Ovary (tissue), 9 donors: ENCODE data around the gene FIG4. TPM values are rescaled to one million over a fixed set of nuclear protein-coding genes. Genes with fewer than 3 reads are reported as not detected.

Experiments
- DNase-seq, 5 donors: peaks; one replicate each; pipeline ENCODE4 v3.0.0-alpha.2; 2019 to 2020
- H3K27ac ChIP-seq, 2 donors: fragments of 200-600 bp; one replicate each; pipeline versions ENCODE4 v1.5.1 to v1.8.0; 2019 to 2022
- H3K27me3 ChIP-seq: fragments of 200-600 bp; one replicate; pipeline ENCODE4 v1.8.0; 2022
- H3K36me3 ChIP-seq: fragments of 200-600 bp; sonication (generic); one replicate; pipeline ENCODE4 v1.5.1; 2019
- H3K4me1 ChIP-seq: one replicate; pipeline ENCODE4 v1.8.1; 2013; ENCODE audit warnings: mild to moderate bottlenecking, moderate library complexity; ENCODE audit not compliant: insufficient read depth
- H3K4me3 ChIP-seq: fragments of 200-600 bp; sonication (generic); one replicate; pipeline ENCODE4 v1.5.1; 2017
- H3K9me3 ChIP-seq, 2 donors: fragments of 200-600 bp in 1 of 2; sonication (generic) in 1 of 2; one replicate each; pipeline versions ENCODE4 v1.5.1 to v1.8.1; 2013 to 2019; ENCODE audit warnings: mild to moderate bottlenecking in 1 of 2, moderate library complexity in 1 of 2
- CTCF ChIP-seq, 3 donors: fragments of 450-650 bp in 2 of 3; fragments of 200-600 bp in 1 of 3; IDR thresholded peaks; one replicate each; pipeline versions ENCODE4 v1.5.1 to v1.8.0; 2016 to 2022; ENCODE audit warnings: antibody characterized with exemption in 3 of 3, mild to moderate bottlenecking in 1 of 3
- EP300 ChIP-seq: sonication (generic); formaldehyde crosslinking; IDR thresholded peaks from one replicate; pipeline ENCODE4 v1.6.1; 2017; ENCODE audit warnings: antibody characterized with exemption
- POLR2A ChIP-seq: fragments of 450-650 bp; IDR thresholded peaks from one replicate; pipeline ENCODE4 v1.6.1; 2017; ENCODE audit warnings: antibody characterized with exemption, mild to moderate bottlenecking, moderate library complexity
- WGBS, 3 donors: extraction: QIAGEN DNeasy Blood & Tissue Kit in 1 of 3; methylation state at CpG; one replicate each; pipeline versions ENCODE4 v1.1.5 to v1.1.7; 2013 to 2017; 5-methylcytosine and 5-hydroxymethylcytosine counted together
- intact Hi-C, 4 donors: fragments of 100-400 bp; cut with DNase I; formaldehyde crosslinking; loops; one replicate each; pipeline versions ENCODE4 v1.11.0 to v1.15.1; 2022 to 2023
- polyA plus RNA-seq, 2 donors: library from polyadenylated mRNA; stranded (reverse); fragments of 200-250 nt in 1 of 2; fragments of 350-450 nt in 1 of 2; fragmentation: Illumina TruSeq in 1 of 2; extraction: RNeasy Lipid Tissue Mini Kit (QIAGEN cat#74804) in 1 of 2; gene quantifications; one replicate each; pipeline ENCODE4 v1.2.3, GENCODE V29; 2013 to 2014
- total RNA-seq, 7 donors: library from RNA; depleted of rRNA in 2 of 7; stranded (reverse); fragments of >200 nt in 2 of 7; fragmentation: NEBNext Ultra II Directional in 3 of 7; extraction: Animal tissue kit (Norgen Biotek cat#: 25700) in 3 of 7; gene quantifications; one replicate each; pipeline versions ENCODE4 v1.1.0 to v1.2.4, GENCODE V29; 2016 to 2023
- donor health status: DM: no; HTN: no; CAD: no; lungs with moderate emphysema.
- donor health status: DM: no; HTN: no; CAD: no.
- donor health status: Bipolar disorder and iron deficiency.
- donor health status: DM: yes; HTN: yes; CAD: no.
- donor health status: DM: no; HTN: no; CAD: no.
- donor health status: DM: yes; HTN: yes; CAD: no.

Gene FIG4
- total and polyA plus RNA-seq, 9 donors = 7.4 to 17.5 (median 13.3) TPM

GRCh38 chr6:109686566-109687265, 4.4 kb upstream of the FIG4 start:
- no peak overlapping the region for H3K27ac ChIP-seq
- TF ChIP-seq EP300 = no peak
- TF ChIP-seq CTCF (IDR thresholded peaks at IDR 0.05) = no peak
- TF ChIP-seq POLR2A = no peak
- WGBS, 3 donors = 94 to 97% (median 96%) methylated on average over 1 of the region's 1 CpG

GRCh38 chr6:109687271-109687761, 3.8 kb upstream of the FIG4 start:
- TF ChIP-seq CTCF (IDR thresholded peaks at IDR 0.05) (no peak), POLR2A (no peak), EP300 (no peak)
- no peak overlapping the region for H3K27ac ChIP-seq
- no peaks in the 10 kb centered on the region for H3K4me1 ChIP-seq
- H3K9me3 ChIP-seq = no peaks in the 10 kb centered on the region
- WGBS, 3 donors = 27 to 37% (median 30%) methylated on average over 2 of the region's 2 CpGs
- no peaks in the 10 kb centered on the region for H3K36me3 ChIP-seq
- H3K4me3 ChIP-seq = no peak overlapping the region
- intact Hi-C loops = loop anchor here in 1 of 4 donors (5.0 kb wide), 1 partner anchor 590 kb away; the partner anchor contains the start of gene CEP57L1
- no peaks in the 10 kb centered on the region for H3K27me3 ChIP-seq
- DNase-seq = no peak

More at GRCh38 chr6:109686566-109687265, 4.4 kb upstream of the FIG4 start:
- H3K27me3 ChIP-seq = no peaks in the 10 kb centered on the region
- no peaks in the 10 kb centered on the region for H3K36me3 ChIP-seq
- intact Hi-C loops = loop anchor here in 1 of 4 donors (5.0 kb wide), 1 partner anchor 589 kb away; the partner anchor contains the start of gene CEP57L1
- no peaks in the 10 kb centered on the region for H3K9me3 ChIP-seq
- DNase-seq = no peak
- no peak overlapping the region for H3K4me3 ChIP-seq
- H3K4me1 ChIP-seq = no peaks in the 10 kb centered on the region

GRCh38 chr6:109690373-109690736, 741 bp upstream of the FIG4 start:
- WGBS, 3 donors = 0 to 1% (median 0%) methylated on average over 24 of the region's 24 CpGs
- peak; percentile 26 to 65 (median 53) for DNase-seq
- no peaks in the 10 kb centered on the region for H3K4me1 ChIP-seq
- TF ChIP-seq CTCF (IDR thresholded peaks at IDR 0.05) (no peak), POLR2A (no peak), EP300 (no peak)
- intact Hi-C loops = loop anchor here in 1 of 4 donors (10.0 kb wide), 1 partner anchor 496 kb away; no protein-coding TSS in a partner anchor
- H3K9me3 ChIP-seq = no peaks in the 10 kb centered on the region
- H3K27ac ChIP-seq = peak overlapping the region; percentile 19 to 78
- peak overlapping the region; percentile 60 for H3K4me3 ChIP-seq
- no peaks in the 10 kb centered on the region for H3K27me3 ChIP-seq
- H3K36me3 ChIP-seq = no peaks in the 10 kb centered on the region

- no peak overlapping the region for H3K27ac ChIP-seq
- TF ChIP-seq EP300 (no peak), POLR2A (no peak), CTCF (IDR thresholded peaks at IDR 0.05) (no peak)
- intact Hi-C loops = loop anchor here in 1 of 4 donors (10.0 kb wide), 1 partner anchor 498 kb away; no protein-coding TSS in a partner anchor
These were observed 2.0 kb downstream of the FIG4 start for GRCh38 chr6:109693111-109693510.

More at GRCh38 chr6:109693111-109693510, 2.0 kb downstream of the FIG4 start:
- Histone ChIP-seq H3K9me3 (no peaks in the 10 kb centered on the region), H3K27me3 (no peaks in the 10 kb centered on the region), H3K36me3 (no peaks in the 10 kb centered on the region), H3K4me3 (no peak overlapping the region), H3K4me1 (no peaks in the 10 kb centered on the region)
- no peak for DNase-seq
